IMR-90 (cell line): ENCODE measurements around the gene FGF9. TPM values are rescaled to one million over a fixed set of nuclear protein-coding genes. Genes with fewer than 3 reads are reported as not detected.

ENCODE experiments used
- ATAC-seq: fragments of 200-7000 bp; cut with Tn5 transposase; 2 replicates; pipeline ENCODE4 v1.9.1; 2020; ENCODE audit warnings: low read depth, mild to moderate bottlenecking, moderate library complexity
- BruUV-seq: library from RNA; stranded (reverse); fragments of 400-500 nt; replicated peaks from 2 replicates; lab custom pipeline; 2021; lab: Mats Ljungman, UMichigan
- CTCF ChIA-PET: fragments of 300-600 bp; formaldehyde crosslinking; extraction: SDS; loops from one replicate; lab custom pipeline; 2021; ENCODE audit warnings: antibody characterized with exemption; lab: Yijun Ruan, JAX
- POLR2A ChIA-PET: fragments of 300-600 bp; sonication (Branson Sonifier 250); formaldehyde crosslinking; loops from one replicate; lab custom pipeline; 2022; ENCODE audit warnings: antibody characterized with exemption; ENCODE audit not compliant: unreplicated experiment; lab: Charles Lee
- DNase-seq: peaks from one replicate; pipeline ENCODE4 v3.0.0; 2013
- H2AFZ ChIP-seq: replicated peaks from 2 replicates; pipeline ENCODE3; 2013; ENCODE audit warnings: low read length, mild to moderate bottlenecking; ENCODE audit not compliant: poor library complexity
- H2AK5ac ChIP-seq: 2 replicates; pipeline ENCODE4 v1.6.1; 2013; ENCODE audit warnings: low read depth, low read length, inconsistent platforms
- H2AK9ac ChIP-seq: replicated peaks from 2 replicates; pipeline ENCODE3; 2013; ENCODE audit warnings: mild to moderate bottlenecking, low read depth, low read length, moderate library complexity; ENCODE audit not compliant: poor library complexity
- H2BK120ac ChIP-seq: 2 replicates; pipeline ENCODE4 v1.6.1; 2013; ENCODE audit warnings: low read depth, low read length, inconsistent platforms
- H2BK15ac ChIP-seq: 3 replicates; pipeline ENCODE4 v1.6.1; 2013; ENCODE audit warnings: low read depth, low read length, inconsistent platforms
- H2BK20ac ChIP-seq: 2 replicates; pipeline ENCODE4 v1.6.1; 2013; ENCODE audit warnings: low read depth, mild to moderate bottlenecking, inconsistent platforms, low read length, moderate library complexity
- H2BK5ac ChIP-seq: 2 replicates; pipeline ENCODE4 v1.6.1; 2013; ENCODE audit warnings: mild to moderate bottlenecking, low read depth, low read length, inconsistent platforms; ENCODE audit not compliant: poor library complexity, severe bottlenecking
- H3K14ac ChIP-seq: replicated peaks from 2 replicates; pipeline ENCODE4 v1.6.1; 2013; ENCODE audit warnings: low read depth, low read length, inconsistent platforms
- H3K18ac ChIP-seq: 2 replicates; pipeline ENCODE4 v1.6.1; 2013; ENCODE audit warnings: low read depth, low read length, control low read depth
- H3K23ac ChIP-seq: 2 replicates; pipeline ENCODE4 v1.6.1; 2013; ENCODE audit warnings: low read depth, low read length, inconsistent platforms
- H3K27ac ChIP-seq: 2 replicates; pipeline ENCODE4 v1.5.1; 2013; ENCODE audit warnings: mild to moderate bottlenecking, control low read depth, low read length; ENCODE audit not compliant: insufficient read depth
- H3K27me3 ChIP-seq: 2 replicates; pipeline ENCODE4 v1.6.1; 2013; ENCODE audit warnings: low read length; ENCODE audit not compliant: control insufficient read depth, insufficient read depth
- H3K36me3 ChIP-seq: 2 replicates; pipeline ENCODE4 v1.6.1; 2013; ENCODE audit warnings: low read length, mixed read lengths; ENCODE audit not compliant: control insufficient read depth, insufficient read depth
- H3K4ac ChIP-seq: 2 replicates; pipeline ENCODE4 v1.6.1; 2013; ENCODE audit warnings: low read depth, low read length, inconsistent platforms
- H3K4me1 ChIP-seq: 2 replicates; pipeline ENCODE4 v1.6.1; 2013; ENCODE audit warnings: low read length, mixed read lengths; ENCODE audit not compliant: control insufficient read depth, insufficient read depth
- H3K4me2 ChIP-seq: 2 replicates; pipeline ENCODE4 v1.6.1; 2013; ENCODE audit warnings: low read depth, mild to moderate bottlenecking, control low read depth, low read length, moderate library complexity
- H3K4me3 ChIP-seq: 2 replicates; pipeline ENCODE4 v1.5.1; 2013; ENCODE audit warnings: low read depth, mild to moderate bottlenecking, control low read depth, low read length, moderate library complexity; ENCODE audit not compliant: insufficient read depth
- H3K56ac ChIP-seq: 2 replicates; pipeline ENCODE4 v1.6.1; 2013; ENCODE audit warnings: low read length, inconsistent platforms; ENCODE audit not compliant: insufficient read depth; ENCODE audit errors: extremely low read depth
- H3K79me1 ChIP-seq, 2 experiments: 2 replicates each; pipeline ENCODE4 v1.6.1; 2013; ENCODE audit warnings: low read length in 2 of 2, inconsistent platforms in 1 of 2, low read depth in 1 of 2
- H3K9ac ChIP-seq: 2 replicates; pipeline ENCODE4 v1.6.1; 2013; ENCODE audit warnings: low read depth, low read length, control low read depth
- H3K9me1 ChIP-seq: 2 replicates; pipeline ENCODE4 v1.6.1; 2013; ENCODE audit warnings: low read length, inconsistent platforms; ENCODE audit not compliant: insufficient read depth
- H3K9me3 ChIP-seq: 2 replicates; pipeline ENCODE4 v1.6.1; 2013; ENCODE audit warnings: low read length; ENCODE audit not compliant: control insufficient read depth, insufficient read depth
- H4K20me1 ChIP-seq: 2 replicates; pipeline ENCODE4 v1.6.1; 2013; ENCODE audit warnings: low read length, inconsistent platforms; ENCODE audit not compliant: insufficient read depth
- H4K5ac ChIP-seq: 2 replicates; pipeline ENCODE4 v1.6.1; 2013; ENCODE audit warnings: mild to moderate bottlenecking, low read depth, low read length, control low read depth
- H4K8ac ChIP-seq, 2 experiments: 2 replicates each; pipeline ENCODE4 v1.6.1; 2013; ENCODE audit warnings: low read depth in 2 of 2, low read length in 2 of 2, control low read depth in 1 of 2, inconsistent platforms in 1 of 2
- H4K91ac ChIP-seq: 2 replicates; pipeline ENCODE4 v1.6.1; 2013; ENCODE audit warnings: low read depth, low read length, inconsistent platforms; ENCODE audit not compliant: insufficient read depth
- BHLHE40 ChIP-seq: fragments of 150-350 bp; IDR thresholded peaks from 2 replicates; pipeline ENCODE4 v1.6.1; 2016; ENCODE audit warnings: mild to moderate bottlenecking, low read depth, low read length
- CEBPB ChIP-seq: IDR thresholded peaks from 2 replicates; pipeline ENCODE4 v1.6.1; 2012; ENCODE audit warnings: low read depth, low read length, improper control_type of control experiment
- CTCF ChIP-seq: conservative IDR thresholded peaks from 2 replicates; pipeline ENCODE4 v1.5.1; 2012; ENCODE audit warnings: mild to moderate bottlenecking, low read depth, low read length, improper control_type of control experiment
- MAZ ChIP-seq: IDR thresholded peaks from 2 replicates; pipeline ENCODE4 v1.6.1; 2012; ENCODE audit warnings: low read depth, mild to moderate bottlenecking, low read length, improper control_type of control experiment, moderate library complexity, borderline replicate concordance
- NFE2L2 ChIP-seq: fragments of 150-350 bp; IDR thresholded peaks from 2 replicates; pipeline ENCODE4 v1.6.1; 2016; ENCODE audit warnings: low read depth, mild to moderate bottlenecking, low read length
- POLR2A ChIP-seq: IDR thresholded peaks from 2 replicates; pipeline ENCODE4 v1.6.1; 2012; ENCODE audit warnings: mild to moderate bottlenecking, low read depth, low read length
- RAD21 ChIP-seq: IDR thresholded peaks from 2 replicates; pipeline ENCODE4 v1.6.1; 2012; ENCODE audit warnings: low read length, improper control_type of control experiment
- USF2 ChIP-seq: fragments of 150-350 bp; IDR thresholded peaks from 2 replicates; pipeline ENCODE4 v1.6.1; 2017; ENCODE audit warnings: mild to moderate bottlenecking, antibody characterized with exemption, low read length, low read depth
- WGBS, 2 experiments: methylation state at CpG; one replicate each; pipeline versions ENCODE4 v1.1.5 to v1.1.7; 2013; ENCODE audit warnings: missing lambda C conversion rate in 2 of 2; ENCODE audit not compliant: insufficient read length in 1 of 2; ENCODE audit errors: extremely low coverage in 2 of 2; 5-methylcytosine and 5-hydroxymethylcytosine counted together
- dilution Hi-C: fragments of 300-500 bp; cut with HindIII; formaldehyde crosslinking; loops from one replicate; pipeline ENCODE4 v1.14.3; 2018; ENCODE audit warnings: low sequenced_read_pairs; ENCODE audit not compliant: unreplicated experiment
- in situ Hi-C: fragments of 300-500 bp; cut with MboI; formaldehyde crosslinking; loops from 3 replicates; pipeline ENCODE4 v1.14.3; 2019; ENCODE audit warnings: low sequenced_read_pairs, inconsistent platforms, mixed read lengths
- intact Hi-C: fragments of 100-400 bp; cut with micrococcal nuclease; formaldehyde crosslinking; loops from 2 replicates; pipeline ENCODE4 v1.10.0; 2022
- polyA plus RNA-seq, 3 experiments: library from polyadenylated mRNA; depleted of rRNA; stranded (reverse); fragments of >200 nt; gene quantifications; 2 replicates each; pipeline ENCODE4 v1.2.3, GENCODE V29; 2012; ENCODE audit warnings: low replicate concordance in 1 of 3
- total RNA-seq: library from RNA; depleted of rRNA; stranded (reverse); fragments of >200 nt; gene quantifications from 2 replicates; pipeline ENCODE4 v1.2.3, GENCODE V29; 2012

FGF9 gene
- total and polyA plus RNA-seq, 2 of the 4 experiments (the other 2 are of a cell fraction): under 0.01 to 0.05 TPM

- Histone ChIP-seq H3K27me3 (no peaks in the 10 kb centered on the region), H3K56ac (no peak overlapping the region), H4K91ac (no peak overlapping the region), H4K20me1 (no peaks in the 10 kb centered on the region), H3K4me3 (no peak overlapping the region), H3K4me1 (no peaks in the 10 kb centered on the region), H3K36me3 (no peaks in the 10 kb centered on the region), H3K9me3 (0 out of 2 replicates have a peak, but pooled peaks cover 2% of the 10 kb centered on the region), H2AK5ac (no peak overlapping the region), H3K79me1 (no peaks in the 10 kb centered on the region), H2BK15ac (no peak overlapping the region), H3K4ac (no peak overlapping the region), H2BK120ac (no peak overlapping the region), H3K23ac (no peak overlapping the region), H2AK9ac (no peak overlapping the region), H3K14ac (no peak overlapping the region), H2AFZ (no peak overlapping the region), H3K27ac (no peak overlapping the region), H4K8ac (no peak overlapping the region), H3K18ac (no peak overlapping the region), H3K9me1 (no peaks in the 10 kb centered on the region; the same call in 1 of the 2 replicates), H4K5ac (no peak overlapping the region), H2BK20ac (no peak overlapping the region), H3K9ac (no peak overlapping the region), H3K4me2 (no peak overlapping the region), H2BK5ac (no peak overlapping the region)
- dilution Hi-C loops: no loop called here
- in situ Hi-C loops: no loop called here
- DNase-seq (no peak), ATAC-seq (no peak)
- intact Hi-C loops: no loop called here
- no CpG with 5 or more reads among the region's 3 CpGs for WGBS, 2 experiments
- CTCF ChIA-PET: no interaction called here
- POLR2A ChIA-PET: no interaction called here
- no TSS peak for BruUV-seq
- TF ChIP-seq USF2: no peak
- TF ChIP-seq BHLHE40: no peak
- no peak for TF ChIP-seq MAZ
- no peak for TF ChIP-seq NFE2L2
- TF ChIP-seq CEBPB: no peak
- TF ChIP-seq RAD21: no peak
- TF ChIP-seq POLR2A: no peak
- no peak for TF ChIP-seq CTCF
These were observed 36.7 kb downstream of the FGF9 start for GRCh38 chr13:21707586-21707985.
